ENCODE data around the gene AGTPBP1. TPM values are rescaled to one million over a fixed set of nuclear protein-coding genes. Genes with fewer than 3 reads are reported as not detected.

AGTPBP1 gene
- total and polyA plus RNA-seq, 9 of the 15 experiments (the other 6 are each of a cell fraction or from before 2014, with no cell fraction given): 1.4 to 7.9 (median 4.6) TPM

GRCh38 chr9:85741875-85742596 lies at the start of gene AGTPBP1 (continued):
- TF ChIP-seq, protein P1, sequence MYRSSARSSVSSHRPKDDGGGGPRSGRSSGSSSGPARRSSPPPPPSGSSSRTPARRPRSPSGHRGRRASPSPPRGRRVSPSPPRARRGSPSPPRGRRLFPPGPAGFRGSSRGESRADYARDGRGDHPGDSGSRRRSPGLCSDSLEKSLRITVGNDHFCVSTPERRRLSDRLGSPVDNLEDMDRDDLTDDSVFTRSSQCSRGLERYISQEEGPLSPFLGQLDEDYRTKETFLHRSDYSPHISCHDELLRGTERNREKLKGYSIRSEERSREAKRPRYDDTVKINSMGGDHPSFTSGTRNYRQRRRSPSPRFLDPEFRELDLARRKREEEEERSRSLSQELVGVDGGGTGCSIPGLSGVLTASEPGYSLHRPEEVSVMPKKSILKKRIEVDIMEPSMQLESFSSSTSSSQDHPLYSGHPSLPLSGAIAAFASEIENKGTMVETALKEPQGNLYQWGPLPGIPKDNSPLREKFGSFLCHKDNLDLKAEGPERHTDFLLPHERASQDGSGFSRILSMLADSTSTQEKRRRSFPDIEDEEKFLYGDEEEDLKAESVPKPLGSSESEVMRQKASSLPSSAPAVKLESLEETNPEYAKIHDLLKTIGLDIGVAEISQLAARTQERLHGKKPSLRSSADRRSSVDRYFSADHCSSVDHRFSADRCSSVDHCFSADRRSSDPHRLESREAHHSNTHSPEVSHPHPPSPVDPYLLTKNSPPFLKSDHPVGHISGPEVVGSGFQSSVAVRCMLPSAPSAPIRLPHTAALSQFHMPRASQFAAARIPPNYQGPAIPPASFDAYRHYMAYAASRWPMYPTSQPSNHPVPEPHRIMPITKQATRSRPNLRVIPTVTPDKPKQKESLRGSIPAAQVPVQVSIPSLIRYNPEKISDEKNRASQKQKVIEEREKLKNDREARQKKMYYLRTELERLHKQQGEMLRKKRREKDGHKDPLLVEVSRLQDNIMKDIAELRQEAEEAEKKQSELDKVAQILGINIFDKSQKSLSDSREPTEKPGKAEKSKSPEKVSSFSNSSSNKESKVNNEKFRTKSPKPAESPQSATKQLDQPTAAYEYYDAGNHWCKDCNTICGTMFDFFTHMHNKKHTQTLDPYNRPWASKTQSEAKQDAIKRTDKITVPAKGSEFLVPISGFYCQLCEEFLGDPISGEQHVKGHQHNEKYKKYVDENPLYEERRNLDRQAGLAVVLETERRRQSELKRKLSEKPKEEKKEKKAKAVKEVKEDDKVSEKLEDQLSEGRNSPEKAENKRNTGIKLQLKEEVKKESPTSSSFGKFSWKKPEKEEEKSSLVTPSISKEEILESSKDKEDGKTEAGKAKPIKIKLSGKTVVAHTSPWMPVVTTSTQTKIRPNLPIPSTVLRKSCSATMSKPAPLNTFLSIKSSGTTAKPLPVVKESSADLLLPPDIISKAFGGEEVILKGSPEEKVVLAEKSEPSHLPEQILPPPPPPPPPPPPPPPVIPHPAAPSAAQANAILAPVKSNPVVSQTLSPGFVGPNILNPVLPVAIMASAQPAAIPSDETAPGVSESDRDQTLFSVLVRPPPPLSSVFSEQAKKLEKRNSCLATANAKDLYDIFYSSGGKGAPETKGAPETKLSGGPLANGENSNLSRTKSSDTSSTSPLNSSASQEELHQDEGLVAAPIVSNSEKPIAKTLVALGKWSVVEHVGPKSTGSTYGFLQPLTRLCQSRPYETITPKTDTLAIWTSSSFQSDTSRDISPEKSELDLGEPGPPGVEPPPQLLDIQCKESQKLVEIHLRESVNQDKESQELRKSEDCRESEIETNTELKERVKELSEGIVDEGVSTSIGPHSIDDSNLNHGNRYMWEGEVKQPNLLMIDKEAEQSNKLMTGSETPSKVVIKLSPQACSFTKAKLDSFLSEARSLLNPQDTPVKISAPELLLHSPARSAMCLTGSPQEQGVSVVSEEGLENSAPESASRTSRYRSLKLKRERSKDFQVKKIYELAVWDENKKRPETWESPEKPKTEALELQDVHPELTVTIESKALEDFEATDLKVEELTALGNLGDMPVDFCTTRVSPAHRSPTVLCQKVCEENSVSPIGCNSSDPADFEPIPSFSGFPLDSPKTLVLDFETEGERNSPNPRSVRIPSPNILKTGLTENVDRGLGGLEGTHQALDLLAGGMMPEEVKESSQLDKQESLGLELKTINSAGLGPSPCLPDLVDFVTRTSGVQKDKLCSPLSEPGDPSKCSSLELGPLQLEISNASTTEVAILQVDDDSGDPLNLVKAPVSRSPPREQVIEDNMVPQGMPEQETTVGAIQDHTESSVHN (IDR thresholded peaks at IDR 0.05; ENCODE audit: borderline replicate concordance in 1 of 2, low read depth in 1 of 2): no peak
- no peak for TF ChIP-seq DDX20 (tag; IDR thresholded peaks at IDR 0.05; ENCODE audit: low read depth)
- TF ChIP-seq NBN (IDR thresholded peaks at IDR 0.05; ENCODE audit: low read depth): no peak
- peak; percentile 90 for TF ChIP-seq BHLHE40 (IDR thresholded peaks at IDR 0.05; ENCODE audit: low read length)
- TF ChIP-seq ZBTB1 (CRISPR knock-in tag; IDR thresholded peaks at IDR 0.05; ENCODE audit: borderline replicate concordance, low read depth): no peak
- TF ChIP-seq, protein P2, sequence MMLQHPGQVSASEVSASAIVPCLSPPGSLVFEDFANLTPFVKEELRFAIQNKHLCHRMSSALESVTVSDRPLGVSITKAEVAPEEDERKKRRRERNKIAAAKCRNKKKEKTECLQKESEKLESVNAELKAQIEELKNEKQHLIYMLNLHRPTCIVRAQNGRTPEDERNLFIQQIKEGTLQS (IDR thresholded peaks at IDR 0.05): no peak
- TF ChIP-seq, protein P2 (CRISPR knock-in tag; conservative IDR thresholded peaks at IDR 0.05): no peak
- TF ChIP-seq EGR1 (conservative IDR thresholded peaks at IDR 0.05): peak; percentile 53
- TF ChIP-seq, protein P3, sequence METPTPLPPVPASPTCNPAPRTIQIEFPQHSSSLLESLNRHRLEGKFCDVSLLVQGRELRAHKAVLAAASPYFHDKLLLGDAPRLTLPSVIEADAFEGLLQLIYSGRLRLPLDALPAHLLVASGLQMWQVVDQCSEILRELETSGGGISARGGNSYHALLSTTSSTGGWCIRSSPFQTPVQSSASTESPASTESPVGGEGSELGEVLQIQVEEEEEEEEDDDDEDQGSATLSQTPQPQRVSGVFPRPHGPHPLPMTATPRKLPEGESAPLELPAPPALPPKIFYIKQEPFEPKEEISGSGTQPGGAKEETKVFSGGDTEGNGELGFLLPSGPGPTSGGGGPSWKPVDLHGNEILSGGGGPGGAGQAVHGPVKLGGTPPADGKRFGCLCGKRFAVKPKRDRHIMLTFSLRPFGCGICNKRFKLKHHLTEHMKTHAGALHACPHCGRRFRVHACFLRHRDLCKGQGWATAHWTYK (CRISPR knock-in tag; IDR thresholded peaks at IDR 0.05): no peak
- peak; percentile 4 for TF ChIP-seq SAP30 (IDR thresholded peaks at IDR 0.05; ENCODE audit: borderline replicate concordance, insufficient read depth, low read depth, low read length, poor library complexity, severe bottlenecking)
- TF ChIP-seq, protein P4, sequence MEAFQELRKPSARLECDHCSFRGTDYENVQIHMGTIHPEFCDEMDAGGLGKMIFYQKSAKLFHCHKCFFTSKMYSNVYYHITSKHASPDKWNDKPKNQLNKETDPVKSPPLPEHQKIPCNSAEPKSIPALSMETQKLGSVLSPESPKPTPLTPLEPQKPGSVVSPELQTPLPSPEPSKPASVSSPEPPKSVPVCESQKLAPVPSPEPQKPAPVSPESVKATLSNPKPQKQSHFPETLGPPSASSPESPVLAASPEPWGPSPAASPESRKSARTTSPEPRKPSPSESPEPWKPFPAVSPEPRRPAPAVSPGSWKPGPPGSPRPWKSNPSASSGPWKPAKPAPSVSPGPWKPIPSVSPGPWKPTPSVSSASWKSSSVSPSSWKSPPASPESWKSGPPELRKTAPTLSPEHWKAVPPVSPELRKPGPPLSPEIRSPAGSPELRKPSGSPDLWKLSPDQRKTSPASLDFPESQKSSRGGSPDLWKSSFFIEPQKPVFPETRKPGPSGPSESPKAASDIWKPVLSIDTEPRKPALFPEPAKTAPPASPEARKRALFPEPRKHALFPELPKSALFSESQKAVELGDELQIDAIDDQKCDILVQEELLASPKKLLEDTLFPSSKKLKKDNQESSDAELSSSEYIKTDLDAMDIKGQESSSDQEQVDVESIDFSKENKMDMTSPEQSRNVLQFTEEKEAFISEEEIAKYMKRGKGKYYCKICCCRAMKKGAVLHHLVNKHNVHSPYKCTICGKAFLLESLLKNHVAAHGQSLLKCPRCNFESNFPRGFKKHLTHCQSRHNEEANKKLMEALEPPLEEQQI (IDR thresholded peaks at IDR 0.05): no peak
- peak; percentile 23; the same call in 1 of the 2 replicates for TF ChIP-seq MAX (CRISPR knock-in tag; IDR thresholded peaks at IDR 0.05)
- no peak for TF ChIP-seq GABPB2 (CRISPR knock-in tag; conservative IDR thresholded peaks at IDR 0.05)
- no peak for TF ChIP-seq ZC3H8 (IDR thresholded peaks at IDR 0.05)

Data from K562 (cell line).